Stomach smooth muscle (tissue), 2 donors: Measurements from ENCODE around the gene DPYD.

Experiments
- H3K27ac ChIP-seq: one replicate; pipeline ENCODE4 v1.7.0; 2013; ENCODE audit warnings: mild to moderate bottlenecking, low read length, inconsistent platforms
- H3K27me3 ChIP-seq, 2 donors: one replicate each; pipeline ENCODE4 v1.7.0; 2013; ENCODE audit warnings: low read length in 2 of 2; ENCODE audit not compliant: insufficient read depth in 2 of 2, control insufficient read depth in 1 of 2
- H3K36me3 ChIP-seq, 2 donors: one replicate each; pipeline ENCODE4 v1.7.0; 2013; ENCODE audit warnings: low read length in 2 of 2; ENCODE audit not compliant: control insufficient read depth in 2 of 2, insufficient read depth in 2 of 2
- H3K4me1 ChIP-seq: one replicate; pipeline ENCODE4 v1.7.0; 2013; ENCODE audit warnings: low read length; ENCODE audit not compliant: control insufficient read depth, insufficient read depth
- H3K4me3 ChIP-seq, 2 donors: one replicate each; pipeline ENCODE4 v1.7.0; 2013; ENCODE audit warnings: low read length in 2 of 2
- H3K9ac ChIP-seq, 2 donors: one replicate each; pipeline ENCODE4 v1.7.0; 2013; ENCODE audit warnings: low read length in 2 of 2, mild to moderate bottlenecking in 1 of 2
- H3K9me3 ChIP-seq, 2 donors: one replicate each; pipeline ENCODE4 v1.7.0; 2013; ENCODE audit warnings: low read length in 2 of 2; ENCODE audit not compliant: control insufficient read depth in 2 of 2
- donor health status: healthy.
- donor health status: Pancreatic carcinoma.

Gene DPYD

GRCh38 chr1:97163591-97164275, 757.1 kb downstream of the DPYD start:
- Histone ChIP-seq H3K27me3 (no peaks in the 10 kb centered on the region), H3K27ac (no peak overlapping the region), H3K9ac (no peak overlapping the region), H3K4me1 (no peaks in the 10 kb centered on the region), H3K9me3 (no peaks in the 10 kb centered on the region), H3K36me3 (no peaks in the 10 kb centered on the region), H3K4me3 (no peak overlapping the region)

GRCh38 chr1:97160818-97161217, 760.0 kb downstream of the DPYD start:
- H3K36me3 ChIP-seq = no peaks in the 10 kb centered on the region
- no peaks in the 10 kb centered on the region for H3K27me3 ChIP-seq
- H3K27ac ChIP-seq = no peak overlapping the region
- H3K9ac ChIP-seq = no peak overlapping the region
- no peak overlapping the region for H3K4me3 ChIP-seq
- H3K9me3 ChIP-seq = no peaks in the 10 kb centered on the region
- no peaks in the 10 kb centered on the region for H3K4me1 ChIP-seq

- no peak overlapping the region for H3K9ac ChIP-seq
- no peaks in the 10 kb centered on the region for H3K36me3 ChIP-seq
- no peaks in the 10 kb centered on the region for H3K9me3 ChIP-seq
- H3K4me3 ChIP-seq = no peak overlapping the region
- no peak overlapping the region for H3K27ac ChIP-seq
- H3K4me1 ChIP-seq = no peaks in the 10 kb centered on the region
- no peaks in the 10 kb centered on the region for H3K27me3 ChIP-seq
These were observed 761.5 kb downstream of the DPYD start for GRCh38 chr1:97159342-97159741.

- no peak overlapping the region for H3K27ac ChIP-seq
- no peak overlapping the region for H3K4me3 ChIP-seq
- no peaks in the 10 kb centered on the region for H3K4me1 ChIP-seq
- H3K9ac ChIP-seq = no peak overlapping the region
- H3K9me3 ChIP-seq = no peaks in the 10 kb centered on the region
- no peaks in the 10 kb centered on the region for H3K27me3 ChIP-seq
- no peaks in the 10 kb centered on the region for H3K36me3 ChIP-seq
These were observed 762.1 kb downstream of the DPYD start for GRCh38 chr1:97158691-97159096.

- Histone ChIP-seq H3K9ac (no peak overlapping the region), H3K27me3 (no peaks in the 10 kb centered on the region), H3K36me3 (no peaks in the 10 kb centered on the region), H3K4me1 (no peaks in the 10 kb centered on the region), H3K27ac (no peak overlapping the region), H3K9me3 (no peaks in the 10 kb centered on the region), H3K4me3 (no peak overlapping the region)
These were observed 762.8 kb downstream of the DPYD start for GRCh38 chr1:97157991-97158390.

GRCh38 chr1:97151651-97152050, 769.2 kb downstream of the DPYD start:
- Histone ChIP-seq H3K4me3 (no peak overlapping the region), H3K36me3 (no peaks in the 10 kb centered on the region), H3K27ac (no peak overlapping the region), H3K4me1 (no peaks in the 10 kb centered on the region), H3K9me3 (no peaks in the 10 kb centered on the region), H3K9ac (no peak overlapping the region), H3K27me3 (no peaks in the 10 kb centered on the region)

GRCh38 chr1:97145321-97145956, 775.4 kb downstream of the DPYD start:
- Histone ChIP-seq H3K36me3 (no peaks in the 10 kb centered on the region), H3K9ac (no peak overlapping the region), H3K4me3 (no peak overlapping the region), H3K4me1 (peaks cover 8% of the 10 kb centered on the region), H3K27ac (no peak overlapping the region), H3K9me3 (no peaks in the 10 kb centered on the region), H3K27me3 (no peaks in the 10 kb centered on the region)

- no peaks in the 10 kb centered on the region for H3K36me3 ChIP-seq
- H3K9me3 ChIP-seq = no peaks in the 10 kb centered on the region
- H3K27ac ChIP-seq = no peak overlapping the region
- peaks cover 8% of the 10 kb centered on the region for H3K4me1 ChIP-seq
- no peak overlapping the region for H3K9ac ChIP-seq
- no peaks in the 10 kb centered on the region for H3K27me3 ChIP-seq
- H3K4me3 ChIP-seq = no peak overlapping the region
These were observed 776.3 kb downstream of the DPYD start for GRCh38 chr1:97144527-97144926.

GRCh38 chr1:97143236-97143882, 777.5 kb downstream of the DPYD start:
- no peaks in the 10 kb centered on the region for H3K36me3 ChIP-seq
- peaks cover 8% of the 10 kb centered on the region for H3K4me1 ChIP-seq
- H3K4me3 ChIP-seq = no peak overlapping the region
- no peaks in the 10 kb centered on the region for H3K9me3 ChIP-seq
- no peak overlapping the region for H3K9ac ChIP-seq
- no peaks in the 10 kb centered on the region for H3K27me3 ChIP-seq
- no peak overlapping the region for H3K27ac ChIP-seq

GRCh38 chr1:97140611-97141010, 780.2 kb downstream of the DPYD start:
- peaks cover 8% of the 10 kb centered on the region for H3K4me1 ChIP-seq
- H3K27me3 ChIP-seq = no peaks in the 10 kb centered on the region
- H3K36me3 ChIP-seq = no peaks in the 10 kb centered on the region
- H3K4me3 ChIP-seq = no peak overlapping the region
- no peak overlapping the region for H3K9ac ChIP-seq
- H3K27ac ChIP-seq = no peak overlapping the region
- H3K9me3 ChIP-seq = no peaks in the 10 kb centered on the region

- Histone ChIP-seq H3K36me3 (no peaks in the 10 kb centered on the region), H3K27me3 (no peaks in the 10 kb centered on the region), H3K9ac (no peak overlapping the region), H3K4me1 (peaks cover under 1% of the 10 kb centered on the region), H3K9me3 (no peaks in the 10 kb centered on the region), H3K4me3 (no peak overlapping the region), H3K27ac (no peak overlapping the region)
These were observed 781.3 kb downstream of the DPYD start for GRCh38 chr1:97139512-97139911.
